ENCODE data around the gene NRROS.
A peak's percentile ranks its signal among the peaks of the same experiment; 100 is the strongest.
"Not testable (repeated sequence)": the region's sequence is repeated elsewhere in the genome, so short reads cannot be mapped to it uniquely, and the experiment has no call there.

The NRROS gene

GRCh38 chr3:196639483-196640296 is at the start of gene NRROS:
Gene NRROS, plus strand, starts transcription at chr3:196639694. Its CDS starts 14,846 bp downstream, at chr3:196654540.
- DNase-seq: peak; percentile 32

GRCh38 chr3:196590279-196590678 is 49.2 kb upstream of the NRROS start:
- DNase-seq: no peak

DNA sequence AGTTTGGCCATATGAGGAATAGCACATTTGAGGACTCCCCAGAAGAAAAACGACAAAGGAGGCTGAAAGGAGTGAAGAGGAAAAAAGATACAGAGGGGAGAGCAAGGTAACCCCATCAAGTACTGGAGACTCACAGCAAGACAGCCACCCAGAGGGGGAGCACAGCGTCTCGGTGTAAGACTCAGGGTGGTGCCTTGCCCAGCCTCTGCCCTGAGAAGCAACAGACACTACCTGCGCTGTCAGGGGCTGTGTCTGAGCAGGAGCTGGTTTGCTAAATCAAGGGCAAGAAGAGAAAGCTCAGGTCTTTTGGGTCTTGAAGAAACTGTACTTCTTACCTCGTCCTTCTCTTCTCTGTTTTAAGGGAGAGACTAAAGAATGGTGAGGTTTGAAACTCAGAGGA is 43.1 kb upstream of the NRROS start:
- DNase-seq: no peak

DNA sequence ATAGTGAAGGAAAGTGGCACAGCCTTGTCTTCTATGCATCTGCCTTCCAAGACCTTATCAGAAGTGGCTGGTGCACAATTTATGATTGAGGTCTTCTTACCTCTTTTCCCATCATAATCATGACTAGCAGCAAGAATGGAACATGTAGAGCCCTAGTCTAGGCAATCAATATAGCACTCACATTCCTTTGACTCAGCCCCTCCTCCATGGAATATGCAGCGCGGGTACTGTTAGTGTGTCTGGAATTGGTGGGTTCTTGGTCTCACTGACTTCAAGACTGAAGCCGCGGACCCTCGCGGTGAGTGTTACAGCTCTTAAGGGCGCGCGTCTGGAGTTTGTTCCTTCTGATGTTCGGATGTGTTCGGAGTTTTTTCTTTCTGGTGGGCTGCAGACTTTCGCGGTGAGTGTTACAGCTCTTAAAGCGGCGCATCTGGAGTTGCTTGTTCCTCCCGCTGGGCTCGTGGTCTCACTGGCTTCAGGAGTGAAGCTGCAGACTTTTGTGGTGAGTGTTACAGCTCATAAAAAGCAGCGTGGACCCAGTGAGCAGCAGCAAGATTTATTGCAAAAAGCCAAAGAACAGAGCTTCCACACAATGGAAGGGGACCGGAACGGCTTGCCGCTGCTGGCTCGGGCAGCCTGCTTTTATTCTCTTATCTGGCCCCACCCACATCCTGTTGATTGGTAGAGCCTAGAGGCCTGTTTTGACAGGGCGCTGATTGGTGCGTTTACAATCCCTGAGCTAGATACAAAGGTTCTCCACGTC is 41.3 kb upstream of the NRROS start:
- peak; percentile 3 for DNase-seq

DNA sequence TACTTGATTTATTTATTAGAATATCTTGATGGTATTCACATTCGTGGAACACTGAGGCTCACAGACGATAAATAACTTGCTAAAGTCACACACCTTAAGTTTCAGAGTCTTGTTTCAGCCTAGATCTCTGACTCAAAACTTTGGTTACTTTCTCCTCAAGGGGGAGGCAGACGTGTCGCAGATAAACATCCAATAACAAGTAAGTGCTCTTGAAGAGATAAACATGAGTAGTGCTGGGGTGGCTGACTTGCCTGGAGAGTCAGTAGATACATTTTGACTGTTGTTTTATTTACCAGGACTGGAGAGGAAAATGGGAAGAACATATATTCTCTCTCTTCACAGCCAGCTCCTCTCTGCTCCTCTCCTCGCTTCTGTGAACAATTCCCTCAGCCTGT is 39.8 kb upstream of the NRROS start:
- DNase-seq: no peak

DNA sequence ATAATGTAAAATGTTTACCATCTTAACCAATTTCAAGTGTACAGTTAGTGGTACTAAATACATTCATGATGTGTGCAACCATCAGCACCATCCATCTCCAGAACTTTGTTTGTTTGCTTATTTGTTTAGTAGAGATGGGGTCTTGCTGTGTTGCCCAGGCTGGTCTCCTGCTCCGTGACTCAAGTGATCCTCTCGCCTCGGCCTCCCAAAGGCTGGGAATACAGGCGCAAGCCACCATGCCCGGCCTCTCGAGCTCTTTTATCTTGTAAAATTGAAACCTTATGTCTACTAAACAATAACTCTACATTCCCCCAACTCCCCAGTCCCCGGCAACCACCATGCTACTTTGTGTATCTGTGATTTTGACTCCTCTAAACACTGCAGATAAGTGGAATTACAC is 39.1 kb upstream of the NRROS start:
- DNase-seq: no peak

- no peak for DNase-seq
These were observed 36.8 kb upstream of the NRROS start for GRCh38 chr3:196602673-196603072.

DNA sequence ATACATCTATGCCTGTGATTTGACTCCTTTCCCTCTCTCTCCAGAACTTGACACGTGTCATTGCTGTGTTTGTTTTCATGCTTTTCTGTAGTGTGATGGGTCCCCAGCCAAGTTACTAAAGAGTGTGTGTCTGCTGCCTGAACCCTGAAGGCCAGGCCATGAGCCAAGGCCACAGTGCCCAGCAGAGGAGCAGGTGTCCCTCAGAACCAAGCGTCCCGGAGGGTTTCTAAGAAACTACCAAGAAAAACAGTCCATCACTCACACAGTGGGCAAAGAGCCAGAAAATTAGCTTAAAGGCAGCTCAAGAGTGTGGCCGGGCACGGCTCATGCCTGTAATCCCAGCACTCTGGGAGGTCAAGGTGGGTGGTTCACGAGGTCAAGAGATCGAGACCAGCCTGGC is 35.8 kb upstream of the NRROS start:
- no peak for DNase-seq

DNA sequence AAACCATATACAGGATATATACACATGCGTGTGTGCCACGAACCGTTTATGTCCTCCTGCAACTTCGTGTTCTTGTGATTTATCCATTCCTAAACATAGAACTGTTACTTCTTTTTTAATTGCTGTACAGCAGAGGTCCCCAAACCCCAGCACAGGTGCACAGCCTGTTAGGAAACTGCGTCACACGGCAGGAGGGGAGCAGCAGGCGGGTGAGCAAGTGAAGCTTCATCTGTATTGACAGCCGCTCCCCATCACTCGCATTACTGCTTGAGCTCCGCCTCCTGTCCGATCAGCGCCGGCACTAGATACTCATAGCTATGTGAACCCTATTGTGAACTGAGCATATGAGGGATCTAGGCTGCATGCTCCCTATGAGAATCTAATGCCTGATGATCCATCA is 34.9 kb upstream of the NRROS start:
- DNase-seq: no peak

DNA sequence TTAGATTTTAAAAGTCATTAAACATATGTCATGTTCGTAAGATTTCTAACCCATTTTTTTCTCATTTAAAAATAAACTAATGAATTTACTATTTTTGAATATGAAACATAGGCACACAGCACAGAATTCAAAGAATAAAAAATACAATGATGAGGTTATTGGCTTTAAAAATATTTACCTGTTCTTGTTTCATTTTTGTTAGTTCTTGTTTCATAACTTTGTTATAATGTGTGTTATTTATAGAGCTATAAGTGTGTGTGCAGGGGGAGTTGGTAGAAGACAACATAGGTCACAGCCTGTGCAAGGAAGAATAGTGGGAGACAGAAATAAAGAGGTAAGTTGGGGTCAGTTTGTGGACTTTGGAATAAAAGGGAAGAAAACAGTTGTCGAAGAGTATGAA is 30.8 kb upstream of the NRROS start:
- DNase-seq: no peak

GRCh38 chr3:196609343-196609775 is 30.1 kb upstream of the NRROS start:
- peak; percentile 65 for DNase-seq

DNA sequence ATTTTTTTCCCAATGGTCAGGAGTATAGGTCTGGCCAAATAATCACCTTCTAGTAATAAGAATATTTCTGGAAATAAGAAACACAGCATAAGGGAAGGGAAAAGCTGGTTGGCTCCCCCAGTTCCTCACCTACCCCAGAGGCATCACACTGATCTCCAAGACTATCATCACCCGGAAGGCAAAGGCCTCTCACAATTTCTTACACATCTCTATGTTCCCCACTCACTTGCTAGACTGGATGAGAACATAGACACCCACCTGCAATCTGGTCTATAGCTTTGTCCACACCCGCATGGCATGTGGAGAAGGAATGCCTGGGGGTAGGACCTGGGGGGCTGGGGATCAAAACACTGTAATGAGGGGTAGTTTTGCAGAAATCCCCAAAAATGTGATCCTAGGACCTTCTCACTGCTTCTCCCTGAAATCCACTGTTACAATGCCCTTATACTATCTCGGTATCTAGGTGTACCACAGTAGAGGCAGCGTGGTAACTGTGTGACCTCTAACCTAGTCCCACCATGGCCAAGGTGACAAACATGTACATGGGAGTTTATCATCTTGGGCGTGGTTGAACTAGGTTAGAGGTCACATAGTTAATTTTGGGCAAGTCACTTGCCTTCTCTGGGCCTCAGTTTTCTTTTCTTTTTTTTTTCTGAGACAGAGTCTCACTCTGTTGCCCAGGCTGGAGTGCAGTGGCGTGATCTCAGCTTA is 29.5 kb upstream of the NRROS start:
- DNase-seq: no peak

GRCh38 chr3:196611761-196612483 is 27.6 kb upstream of the NRROS start:
- DNase-seq: no peak

DNA sequence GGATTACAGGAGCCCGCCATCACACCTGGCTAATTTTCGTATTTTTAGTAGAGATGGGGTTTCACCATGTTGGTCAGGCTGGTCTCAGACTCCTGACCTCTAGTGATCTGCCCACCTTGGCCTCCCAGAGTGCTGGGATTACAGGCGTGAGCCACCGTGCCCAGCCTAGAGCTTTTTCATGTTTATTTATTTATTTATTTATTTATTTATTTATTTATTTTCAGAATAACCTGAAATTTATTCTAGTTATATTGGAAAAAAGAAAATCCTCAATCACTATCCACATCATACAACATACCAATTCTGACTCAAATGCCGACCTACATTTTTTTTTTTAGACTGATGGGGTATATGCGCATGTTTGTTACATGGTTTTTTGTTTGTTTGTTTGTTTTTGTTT is 24.3 kb upstream of the NRROS start:
- DNase-seq: not testable (repeated sequence)

DNA sequence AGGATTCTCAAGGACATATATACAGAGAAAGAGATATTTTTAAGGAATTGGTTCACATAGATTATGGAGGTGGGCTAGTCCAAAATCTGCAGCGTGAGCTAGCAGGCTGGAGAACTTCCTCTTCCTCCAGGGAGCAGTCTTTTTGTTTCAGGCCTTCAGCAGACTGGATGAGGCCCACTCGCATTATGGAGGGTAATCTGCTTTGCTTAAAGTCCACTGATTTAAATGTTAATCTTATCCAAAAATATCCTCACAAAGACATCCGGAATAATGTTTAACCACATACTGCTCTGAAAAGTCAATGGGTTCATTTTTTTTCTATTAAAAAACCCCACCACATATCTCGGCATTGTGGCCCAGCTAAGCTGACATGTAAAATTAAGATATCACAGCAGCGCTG is 22.2 kb upstream of the NRROS start:
- no peak for DNase-seq

DNA sequence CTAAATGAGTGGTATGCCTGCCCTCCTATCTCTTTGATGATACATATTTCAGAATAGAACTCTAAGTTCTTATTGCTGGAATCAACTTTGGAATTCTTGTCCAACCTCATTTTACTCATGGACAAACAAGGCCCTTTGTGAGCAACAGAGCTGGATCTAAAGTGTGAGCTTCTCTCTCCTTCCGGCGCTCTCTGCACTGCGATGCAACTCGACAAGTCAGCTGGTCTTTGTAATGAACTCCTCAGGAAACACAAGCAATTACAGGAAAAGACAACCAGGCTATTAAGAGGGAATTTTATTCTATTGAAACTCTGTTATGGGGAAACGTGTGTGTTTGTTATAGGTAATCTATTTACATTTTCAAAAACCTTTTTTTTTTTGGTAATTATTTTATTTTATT is 20.3 kb upstream of the NRROS start:
- no peak for DNase-seq

- DNase-seq: not testable (repeated sequence)
These were observed 19.9 kb upstream of the NRROS start for GRCh38 chr3:196619627-196620026.

DNA sequence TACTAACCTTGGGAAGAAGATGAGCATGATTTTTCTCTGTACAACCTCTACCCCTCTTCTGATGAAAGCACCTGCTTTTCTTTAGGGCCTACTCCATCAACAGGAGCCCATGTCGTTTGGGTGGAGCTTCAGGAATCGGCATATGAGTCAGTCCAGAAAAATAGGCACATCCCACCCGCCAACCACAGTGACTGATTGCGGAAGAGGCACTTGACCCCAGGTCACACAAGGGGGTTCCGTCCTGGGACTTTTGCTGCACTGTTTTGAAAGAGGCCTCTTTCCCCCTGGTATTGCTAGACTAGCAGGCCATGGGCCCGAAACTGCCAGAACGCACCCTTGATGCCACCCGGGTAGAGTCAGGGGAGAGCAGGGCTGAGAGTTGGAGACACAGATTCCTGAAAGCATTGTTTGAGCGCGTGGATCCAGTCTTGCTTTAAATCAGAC is 19.3 kb upstream of the NRROS start:
- no peak for DNase-seq

- DNase-seq: no peak
These were observed 18.8 kb upstream of the NRROS start for GRCh38 chr3:196620684-196621083.

- no peak for DNase-seq
These were observed 17.9 kb upstream of the NRROS start for GRCh38 chr3:196621611-196622010.

DNA sequence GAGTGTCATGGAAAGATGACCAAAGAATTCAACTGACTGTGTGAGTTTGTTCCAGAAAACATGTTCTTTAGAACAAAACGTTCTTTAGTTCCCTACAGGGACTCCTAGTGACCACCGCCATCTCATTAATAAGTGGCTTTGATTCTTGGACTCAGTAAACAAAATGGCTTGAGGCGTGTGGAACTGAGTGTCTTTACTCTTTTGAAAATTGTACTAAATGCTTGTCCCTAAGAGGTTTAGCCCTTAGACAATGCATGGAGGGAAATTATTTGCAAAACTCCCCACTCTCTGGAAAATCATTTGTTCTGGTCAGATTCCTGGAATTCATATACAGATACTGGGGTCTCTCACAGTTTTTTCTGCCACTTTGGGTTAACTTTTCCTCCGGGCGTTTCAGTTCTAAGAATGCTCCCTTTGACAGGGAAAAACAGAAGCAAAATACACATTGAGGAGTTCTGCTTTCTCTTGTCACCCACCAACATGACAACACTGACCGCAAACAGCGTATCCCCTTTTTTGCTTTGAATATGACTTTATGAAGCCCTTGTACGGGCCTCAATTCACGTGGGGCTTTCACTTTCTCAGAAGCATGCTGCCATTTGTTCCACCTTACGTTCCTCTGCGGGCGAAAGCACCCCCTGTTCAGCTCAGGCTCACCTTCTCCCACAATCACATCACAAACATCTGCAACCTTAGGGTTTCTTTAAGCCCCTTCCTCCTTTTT is 15.3 kb upstream of the NRROS start:
- no peak for DNase-seq

DNA sequence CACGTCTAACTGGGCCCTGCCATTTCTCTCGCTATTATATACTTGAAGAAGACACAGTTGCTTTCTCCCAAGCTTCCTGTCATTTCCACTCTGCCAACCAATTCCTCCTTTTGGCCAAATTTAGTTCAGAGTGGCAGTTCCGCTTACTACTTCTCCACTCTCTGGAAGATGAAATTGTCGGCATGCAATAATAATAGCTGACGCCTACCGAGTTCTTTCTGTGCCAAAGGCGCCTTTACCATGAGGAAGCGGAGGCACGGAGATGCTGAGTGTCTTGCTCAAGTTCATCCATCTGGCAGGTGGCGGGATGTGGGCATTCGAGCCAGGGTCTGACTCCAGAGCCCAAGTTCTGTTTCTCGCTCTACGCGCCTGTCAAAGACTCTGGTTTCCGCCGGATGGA is 14.6 kb upstream of the NRROS start:
- DNase-seq: no peak
